ENCODE results near the gene MFAP5. TPM values are rescaled to one million over a fixed set of nuclear protein-coding genes. Genes with fewer than 3 reads are reported as not detected.

Gene MFAP5
- total RNA-seq, 4 donors from 2014 or later, result 16.9 to 32.8 (median 22.0) TPM

DNA sequence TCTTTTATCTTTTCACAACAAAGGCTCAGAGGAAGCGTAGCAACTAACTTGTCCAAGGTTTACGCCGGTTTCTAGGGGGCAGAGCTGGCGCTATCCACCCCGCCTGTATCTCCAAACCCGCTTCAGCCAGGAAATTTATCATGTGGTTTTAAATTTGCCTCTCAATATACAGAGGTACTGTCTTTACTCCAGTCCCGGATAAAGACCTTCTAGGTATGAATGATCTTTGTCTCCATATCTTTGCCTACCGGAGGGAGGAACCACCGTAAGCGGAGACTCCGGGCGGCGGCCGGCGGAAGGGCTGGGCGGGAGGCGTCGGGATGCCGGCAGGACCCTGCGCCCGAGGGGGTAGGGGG, 34.5 kb upstream of the MFAP5 start:
- 0 to 2% methylated on average over 7 to 21 of the region's 21 CpGs for WGBS, 2 donors (ENCODE audit: low coverage in 1 of 2)
- Histone ChIP-seq H3K4me3 (peak overlapping the region; percentile 69 to 96 (median 88)), H3K9me3 (no peaks in the 10 kb centered on the region), H3K36me3 (no peaks in the 10 kb centered on the region), H3K27ac (peak overlapping the region; percentile 85 to 96 (median 94)), H3K4me1 (peaks cover 5 to 35% (median 9%) of the 10 kb centered on the region in 4 donors), H3K27me3 (no peaks in the 10 kb centered on the region)
- intact Hi-C loops (cut with DNase I; ENCODE audit: low total_unique reads) (no loop called here), in situ Hi-C loops (cut with MboI; ENCODE audit: low pct_ligation_motif_present in 1 of 4, low pct_unique_long_range_greater_than_20kb in 1 of 4, low sequenced_read_pairs in 3 of 4) (loop anchor here (25.0 kb wide), 4 partner anchors 165 to 365 kb away; no protein-coding TSS in a partner anchor)
- DNase-seq, result no peak
- TF ChIP-seq POLR2AphosphoS5 (IDR thresholded peaks at IDR 0.05) (no peak), EP300 (IDR thresholded peaks at IDR 0.05; ENCODE audit: low read depth) (no peak), POLR2A (IDR thresholded peaks at IDR 0.05) (no peak)
- TF ChIP-seq, protein P1, sequence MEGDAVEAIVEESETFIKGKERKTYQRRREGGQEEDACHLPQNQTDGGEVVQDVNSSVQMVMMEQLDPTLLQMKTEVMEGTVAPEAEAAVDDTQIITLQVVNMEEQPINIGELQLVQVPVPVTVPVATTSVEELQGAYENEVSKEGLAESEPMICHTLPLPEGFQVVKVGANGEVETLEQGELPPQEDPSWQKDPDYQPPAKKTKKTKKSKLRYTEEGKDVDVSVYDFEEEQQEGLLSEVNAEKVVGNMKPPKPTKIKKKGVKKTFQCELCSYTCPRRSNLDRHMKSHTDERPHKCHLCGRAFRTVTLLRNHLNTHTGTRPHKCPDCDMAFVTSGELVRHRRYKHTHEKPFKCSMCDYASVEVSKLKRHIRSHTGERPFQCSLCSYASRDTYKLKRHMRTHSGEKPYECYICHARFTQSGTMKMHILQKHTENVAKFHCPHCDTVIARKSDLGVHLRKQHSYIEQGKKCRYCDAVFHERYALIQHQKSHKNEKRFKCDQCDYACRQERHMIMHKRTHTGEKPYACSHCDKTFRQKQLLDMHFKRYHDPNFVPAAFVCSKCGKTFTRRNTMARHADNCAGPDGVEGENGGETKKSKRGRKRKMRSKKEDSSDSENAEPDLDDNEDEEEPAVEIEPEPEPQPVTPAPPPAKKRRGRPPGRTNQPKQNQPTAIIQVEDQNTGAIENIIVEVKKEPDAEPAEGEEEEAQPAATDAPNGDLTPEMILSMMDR (IDR thresholded peaks at IDR 0.05), result no peak

DNA sequence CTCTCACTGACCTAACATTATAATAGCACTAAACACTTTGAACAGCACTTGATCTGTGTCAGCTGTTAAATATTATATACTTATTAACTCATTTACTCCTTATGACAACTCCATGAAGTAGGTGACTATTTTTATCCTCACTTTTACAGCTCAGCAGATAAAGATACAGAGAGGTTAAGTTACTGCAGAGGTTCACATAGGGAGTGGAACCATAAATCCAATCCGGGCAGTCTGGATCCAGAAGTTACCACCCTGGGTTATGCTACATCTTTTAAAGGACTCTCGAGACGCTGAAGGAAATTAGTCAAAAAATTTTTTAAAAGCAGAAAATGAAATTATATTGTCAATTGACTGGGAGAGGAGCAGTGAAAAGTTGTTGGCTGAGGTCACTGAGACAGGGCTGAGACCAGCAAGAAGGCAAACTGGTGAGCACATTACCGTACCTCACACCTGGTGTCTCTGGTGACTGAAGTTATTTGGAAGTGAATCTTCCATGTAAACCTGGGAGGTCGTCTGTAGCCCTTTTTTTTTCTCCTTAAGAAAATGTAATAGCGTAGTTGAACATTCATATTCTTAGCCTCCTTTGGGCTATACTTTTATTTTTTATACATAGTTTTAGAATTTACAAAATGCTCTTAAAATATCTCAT, 33.9 kb upstream of the MFAP5 start:
- no peak for TF ChIP-seq POLR2A (IDR thresholded peaks at IDR 0.05)
- TF ChIP-seq, protein P1 (IDR thresholded peaks at IDR 0.05), result no peak
- no peak for TF ChIP-seq EP300 (IDR thresholded peaks at IDR 0.05; ENCODE audit: low read depth)
- TF ChIP-seq POLR2AphosphoS5 (IDR thresholded peaks at IDR 0.05), result no peak
- intact Hi-C loops (cut with DNase I; ENCODE audit: low total_unique reads), result no loop called here
- DNase-seq, result no peak
- H3K27ac ChIP-seq, result peak overlapping the region; percentile 85 to 96 (median 94)
- peaks cover 5 to 32% (median 9%) of the 10 kb centered on the region in 4 donors for H3K4me1 ChIP-seq
- no peaks in the 10 kb centered on the region for H3K9me3 ChIP-seq
- H3K27me3 ChIP-seq, result no peaks in the 10 kb centered on the region
- in situ Hi-C loops (cut with MboI; ENCODE audit: low pct_ligation_motif_present in 1 of 4, low pct_unique_long_range_greater_than_20kb in 1 of 4, low sequenced_read_pairs in 3 of 4), result loop anchor here (25.0 kb wide), 4 partner anchors 166 to 366 kb away; no protein-coding TSS in a partner anchor
- H3K4me3 ChIP-seq, result peak overlapping the region in 3 of 4 donors; percentile 82 to 96 (median 94)
- WGBS, 2 donors (ENCODE audit: low coverage in 1 of 2), result 21 to 23% methylated on average over 3 to 6 of the region's 6 CpGs
- H3K36me3 ChIP-seq, result no peaks in the 10 kb centered on the region

DNA sequence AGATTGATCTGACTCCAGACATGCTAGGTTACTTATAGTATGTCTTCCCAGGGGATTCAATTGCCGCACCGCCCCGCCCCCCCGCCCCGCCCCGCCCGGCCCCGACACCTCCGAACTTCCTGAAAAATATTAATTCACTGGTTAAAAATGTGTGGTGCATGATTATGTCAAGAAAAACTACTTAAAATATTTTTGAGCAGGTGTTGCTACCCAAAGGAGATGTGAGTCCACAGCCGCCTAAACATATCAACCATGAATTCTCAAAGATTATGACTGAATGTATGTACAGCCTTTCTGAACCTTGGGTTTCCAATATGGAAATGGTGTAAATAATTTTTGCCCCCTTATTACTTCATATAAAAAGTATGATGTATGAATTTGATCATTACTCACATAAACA, 32.5 kb upstream of the MFAP5 start:
- in situ Hi-C loops (cut with MboI; ENCODE audit: low pct_ligation_motif_present in 1 of 4, low pct_unique_long_range_greater_than_20kb in 1 of 4, low sequenced_read_pairs in 3 of 4), result loop anchor here (25.0 kb wide), 4 partner anchors 167 to 367 kb away; no protein-coding TSS in a partner anchor
- no peak for DNase-seq
- intact Hi-C loops (cut with DNase I; ENCODE audit: low total_unique reads), result no loop called here
- H3K27me3 ChIP-seq, result no peaks in the 10 kb centered on the region
- peaks cover 5 to 28% (median 9%) of the 10 kb centered on the region in 4 donors for H3K4me1 ChIP-seq
- TF ChIP-seq, protein P1 (IDR thresholded peaks at IDR 0.05), result no peak
- TF ChIP-seq EP300 (IDR thresholded peaks at IDR 0.05; ENCODE audit: low read depth) (no peak), POLR2A (IDR thresholded peaks at IDR 0.05) (no peak)
- 77 to 89% methylated on average over 3 to 10 of the region's 10 CpGs for WGBS, 2 donors (ENCODE audit: low coverage in 1 of 2)
- H3K36me3 ChIP-seq, result no peaks in the 10 kb centered on the region
- H3K27ac ChIP-seq, result no peak overlapping the region
- H3K9me3 ChIP-seq, result no peaks in the 10 kb centered on the region
- no peak overlapping the region for H3K4me3 ChIP-seq

DNA sequence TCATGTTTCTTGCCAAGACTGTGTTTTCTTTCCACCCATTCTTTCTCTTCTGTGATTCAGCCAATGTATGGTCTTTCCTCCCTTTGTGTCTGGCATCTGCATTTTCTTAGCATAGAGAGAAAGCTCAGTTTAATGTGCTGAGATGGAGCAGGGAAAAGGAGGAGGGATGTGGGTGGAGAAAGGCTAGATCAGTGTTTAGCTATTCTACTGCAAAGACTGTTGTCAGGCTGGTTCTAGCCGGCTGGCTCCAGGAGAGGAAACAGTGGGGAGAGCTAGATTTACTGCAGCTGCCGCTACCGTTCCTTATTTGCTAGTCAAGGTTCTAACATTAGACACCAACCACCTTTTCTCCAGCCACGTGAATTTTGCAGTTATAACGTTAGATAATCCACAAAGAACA, 29.9 kb upstream of the MFAP5 start:
- Histone ChIP-seq H3K36me3 (no peaks in the 10 kb centered on the region), H3K27ac (peak overlapping the region; percentile 34 to 73 (median 61)), H3K4me1 (peaks cover 3 to 28% (median 5%) of the 10 kb centered on the region in 4 donors), H3K4me3 (no peak overlapping the region), H3K27me3 (no peaks in the 10 kb centered on the region), H3K9me3 (no peaks in the 10 kb centered on the region)
- intact Hi-C loops (cut with DNase I; ENCODE audit: low total_unique reads) (no loop called here), in situ Hi-C loops (cut with MboI; ENCODE audit: low pct_ligation_motif_present in 1 of 4, low pct_unique_long_range_greater_than_20kb in 1 of 4, low sequenced_read_pairs in 3 of 4) (loop anchor here (25.0 kb wide), 4 partner anchors 170 to 370 kb away; no protein-coding TSS in a partner anchor)
- peak; percentile 45 for DNase-seq
- TF ChIP-seq POLR2AphosphoS5 (IDR thresholded peaks at IDR 0.05) (no peak), POLR2A (IDR thresholded peaks at IDR 0.05) (no peak), EP300 (IDR thresholded peaks at IDR 0.05; ENCODE audit: low read depth) (no peak)
- TF ChIP-seq, protein P1 (IDR thresholded peaks at IDR 0.05), result no peak
- WGBS, 2 donors (ENCODE audit: low coverage in 1 of 2), result 0 to 7% methylated on average over 5 of the region's 5 CpGs

Measured in transverse colon (tissue), 4 donors.